GM12891 (cell line): ENCODE data around the gene ABCA2.

Experiments used
- POLR2A ChIP-seq: IDR thresholded peaks from 2 replicates; pipeline ENCODE4 v1.6.1; 2011; ENCODE audit warnings: low read depth, low read length, control low read depth
- POLR2AphosphoS5 ChIP-seq: IDR thresholded peaks from 2 replicates; pipeline ENCODE4 v1.6.1; 2011; ENCODE audit warnings: low read depth, low read length, control low read depth
- POU2F2 ChIP-seq: IDR thresholded peaks from 2 replicates; pipeline ENCODE4 v1.6.1; 2011; ENCODE audit warnings: low read depth, mild to moderate bottlenecking, control low read depth, low read length, moderate library complexity

GRCh38 chr9:136988872-136989271 lies 39.2 kb downstream of the ABCA2 start:
- TF ChIP-seq POU2F2 (no peak), POLR2AphosphoS5 (no peak), POLR2A (no peak)
